ENCODE results near the gene CITED2. TPM values are rescaled to one million over a fixed set of nuclear protein-coding genes. Genes with fewer than 3 reads are reported as not detected.
A peak's percentile ranks its signal among the peaks of the same experiment; 100 is the strongest.

Gene CITED2
- total RNA-seq, 1 donor from 2014 or later = 132 TPM

- no peaks in the 10 kb centered on the region for H3K9me3 ChIP-seq
- no peak for DNase-seq (ENCODE audit: extremely low spot score in 2 of 2)
- TF ChIP-seq POLR2A (IDR thresholded peaks at IDR 0.05) (no peak), POLR2AphosphoS5 (IDR thresholded peaks at IDR 0.05; ENCODE audit: insufficient read depth in 1 of 2, low read depth in 1 of 2) (no peak), CTCF (IDR thresholded peaks at IDR 0.05) (no peak)
- H3K27ac ChIP-seq = no peak overlapping the region
- H3K4me1 ChIP-seq = peaks cover 13% of the 10 kb centered on the region
- intact Hi-C loops (cut with DNase I) = no loop called here
- H3K36me3 ChIP-seq = no peaks in the 10 kb centered on the region
- H3K27me3 ChIP-seq = no peaks in the 10 kb centered on the region
- H3K4me3 ChIP-seq = no peak overlapping the region
Measured at GRCh38 chr6:139346392-139346791, 28.1 kb downstream of the CITED2 start.

GRCh38 chr6:139344186-139344963 lies 30.1 kb downstream of the CITED2 start:
- H3K27me3 ChIP-seq = no peaks in the 10 kb centered on the region
- no peaks in the 10 kb centered on the region for H3K36me3 ChIP-seq
- no peaks in the 10 kb centered on the region for H3K9me3 ChIP-seq
- no peak for DNase-seq (ENCODE audit: extremely low spot score in 2 of 2)
- no peak overlapping the region for H3K4me3 ChIP-seq
- intact Hi-C loops (cut with DNase I) = no loop called here
- no peak for TF ChIP-seq POLR2AphosphoS5 (IDR thresholded peaks at IDR 0.05; ENCODE audit: insufficient read depth in 1 of 2, low read depth in 1 of 2)
- no peak for TF ChIP-seq POLR2A (IDR thresholded peaks at IDR 0.05)
- TF ChIP-seq CTCF (IDR thresholded peaks at IDR 0.05) = no peak
- peaks cover 11% of the 10 kb centered on the region for H3K4me1 ChIP-seq
- no peak overlapping the region for H3K27ac ChIP-seq

GRCh38 chr6:139343052-139343750 lies 31.2 kb downstream of the CITED2 start:
- Histone ChIP-seq H3K27ac (no peak overlapping the region), H3K9me3 (no peaks in the 10 kb centered on the region), H3K36me3 (no peaks in the 10 kb centered on the region), H3K27me3 (no peaks in the 10 kb centered on the region), H3K4me3 (no peak overlapping the region), H3K4me1 (peaks cover 22% of the 10 kb centered on the region)
- no peak for DNase-seq (ENCODE audit: extremely low spot score in 2 of 2)
- intact Hi-C loops (cut with DNase I) = no loop called here
- TF ChIP-seq POLR2A (IDR thresholded peaks at IDR 0.05) = no peak
- no peak for TF ChIP-seq POLR2AphosphoS5 (IDR thresholded peaks at IDR 0.05; ENCODE audit: insufficient read depth in 1 of 2, low read depth in 1 of 2)
- no peak for TF ChIP-seq CTCF (IDR thresholded peaks at IDR 0.05)

DNA sequence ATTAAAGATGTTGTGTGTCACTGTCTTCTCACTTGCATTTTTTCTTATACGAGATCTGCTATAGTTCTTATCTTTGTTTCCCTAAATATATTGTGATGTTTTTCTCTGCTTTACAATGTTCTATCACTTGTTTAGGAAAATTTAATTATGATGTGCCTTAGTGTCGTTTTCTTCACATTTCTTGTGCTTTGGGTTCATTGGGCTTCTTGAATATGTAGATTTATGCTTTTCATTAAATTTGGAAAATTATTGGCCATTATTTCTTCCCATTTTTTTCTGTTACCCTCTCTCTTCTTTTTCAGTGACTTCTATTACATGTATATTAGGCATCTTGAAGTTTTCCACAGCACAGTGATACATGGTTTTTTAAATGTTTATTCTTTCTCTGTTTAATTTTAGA lies 33.4 kb downstream of the CITED2 start:
- no peak for DNase-seq (ENCODE audit: extremely low spot score in 2 of 2)
- TF ChIP-seq POLR2AphosphoS5 (IDR thresholded peaks at IDR 0.05; ENCODE audit: insufficient read depth in 1 of 2, low read depth in 1 of 2) (no peak), POLR2A (IDR thresholded peaks at IDR 0.05) (no peak), CTCF (IDR thresholded peaks at IDR 0.05) (no peak)
- Histone ChIP-seq H3K27me3 (no peaks in the 10 kb centered on the region), H3K36me3 (no peaks in the 10 kb centered on the region), H3K27ac (no peak overlapping the region), H3K9me3 (no peaks in the 10 kb centered on the region), H3K4me3 (no peak overlapping the region), H3K4me1 (peaks cover 42% of the 10 kb centered on the region)
- intact Hi-C loops (cut with DNase I) = no loop called here

- Histone ChIP-seq H3K4me1 (peaks cover 50% of the 10 kb centered on the region), H3K9me3 (no peaks in the 10 kb centered on the region), H3K36me3 (no peaks in the 10 kb centered on the region), H3K27ac (peak overlapping the region; percentile 15), H3K4me3 (no peak overlapping the region), H3K27me3 (no peaks in the 10 kb centered on the region)
- intact Hi-C loops (cut with DNase I) = no loop called here
- TF ChIP-seq POLR2AphosphoS5 (IDR thresholded peaks at IDR 0.05; ENCODE audit: insufficient read depth in 1 of 2, low read depth in 1 of 2) (peak in 1 of 2 donors; percentile 58), CTCF (IDR thresholded peaks at IDR 0.05) (no peak), POLR2A (IDR thresholded peaks at IDR 0.05) (no peak)
- no peak for DNase-seq (ENCODE audit: extremely low spot score in 2 of 2)
Measured at GRCh38 chr6:139338795-139339194, 35.7 kb downstream of the CITED2 start.

All from vagina (tissue), 2 donors.